Measurements from ENCODE around the gene DOLK.

DNA sequence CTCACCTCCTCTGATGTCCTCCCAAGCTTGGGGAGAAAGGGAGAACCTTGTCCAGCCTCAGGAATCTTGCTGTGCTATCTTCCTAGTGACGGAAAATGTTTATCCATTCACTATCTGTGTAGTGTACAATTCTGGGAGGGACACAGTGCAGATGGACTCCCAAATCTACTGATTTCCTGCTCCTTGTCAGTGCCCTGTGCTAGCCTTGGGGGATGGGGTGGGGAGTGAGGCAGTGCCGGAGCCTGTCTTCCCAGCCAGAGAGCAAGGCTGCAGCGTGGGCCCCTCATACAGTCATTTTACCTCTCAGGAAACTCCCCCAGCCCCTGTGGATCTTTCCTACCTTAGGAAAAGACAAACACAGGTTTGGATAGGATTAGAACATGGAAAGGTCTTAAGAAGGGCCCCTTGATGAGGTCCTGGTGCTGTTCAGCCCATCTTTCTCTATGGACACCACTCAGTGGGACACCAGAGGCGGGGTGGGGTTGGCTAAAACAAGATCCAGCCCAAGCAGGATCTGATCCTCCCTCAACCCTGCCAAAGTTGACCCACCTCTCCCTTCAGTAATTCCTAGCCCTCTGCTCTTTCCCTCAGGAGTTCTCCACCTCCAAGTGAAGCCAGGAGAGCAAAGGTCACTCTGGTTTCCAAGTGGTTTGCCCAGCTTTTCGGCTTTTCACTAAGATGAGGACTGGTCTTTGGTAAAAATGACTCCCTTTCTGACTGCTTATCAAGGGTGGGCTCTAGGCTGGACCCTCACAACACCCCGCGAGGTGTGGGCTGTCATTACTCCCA lies 3.4 kb downstream of the DOLK start:
- TF ChIP-seq, protein P1, sequence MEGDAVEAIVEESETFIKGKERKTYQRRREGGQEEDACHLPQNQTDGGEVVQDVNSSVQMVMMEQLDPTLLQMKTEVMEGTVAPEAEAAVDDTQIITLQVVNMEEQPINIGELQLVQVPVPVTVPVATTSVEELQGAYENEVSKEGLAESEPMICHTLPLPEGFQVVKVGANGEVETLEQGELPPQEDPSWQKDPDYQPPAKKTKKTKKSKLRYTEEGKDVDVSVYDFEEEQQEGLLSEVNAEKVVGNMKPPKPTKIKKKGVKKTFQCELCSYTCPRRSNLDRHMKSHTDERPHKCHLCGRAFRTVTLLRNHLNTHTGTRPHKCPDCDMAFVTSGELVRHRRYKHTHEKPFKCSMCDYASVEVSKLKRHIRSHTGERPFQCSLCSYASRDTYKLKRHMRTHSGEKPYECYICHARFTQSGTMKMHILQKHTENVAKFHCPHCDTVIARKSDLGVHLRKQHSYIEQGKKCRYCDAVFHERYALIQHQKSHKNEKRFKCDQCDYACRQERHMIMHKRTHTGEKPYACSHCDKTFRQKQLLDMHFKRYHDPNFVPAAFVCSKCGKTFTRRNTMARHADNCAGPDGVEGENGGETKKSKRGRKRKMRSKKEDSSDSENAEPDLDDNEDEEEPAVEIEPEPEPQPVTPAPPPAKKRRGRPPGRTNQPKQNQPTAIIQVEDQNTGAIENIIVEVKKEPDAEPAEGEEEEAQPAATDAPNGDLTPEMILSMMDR (IDR thresholded peaks at IDR 0.05; ENCODE audit: poor library complexity) = no peak
- TF ChIP-seq EZH2phosphoT487 (IDR thresholded peaks at IDR 0.05; ENCODE audit: low read depth, severe bottlenecking, unreplicated experiment) = no peak
- no peak for TF ChIP-seq EZH2 (IDR thresholded peaks at IDR 0.05; ENCODE audit: borderline replicate concordance)
